IPS-NIHi7 (cell line): ENCODE data around the gene HUNK.

Experiments
- DNase-seq: peaks from one replicate; pipeline ENCODE4 v3.0.0; 2012; ENCODE audit warnings: mixed read lengths; ENCODE audit errors: extremely low spot score

The HUNK gene

GRCh38 chr21:31959881-31960280 is 87.1 kb downstream of the HUNK start:
- DNase-seq: no peak

- no peak for DNase-seq
These were observed 88.2 kb downstream of the HUNK start for GRCh38 chr21:31961027-31961426.

GRCh38 chr21:31961704-31962103 is 88.9 kb downstream of the HUNK start:
- DNase-seq: no peak

GRCh38 chr21:31964692-31965091 is 91.9 kb downstream of the HUNK start:
- no peak for DNase-seq

- no peak for DNase-seq
These were observed 94.5 kb downstream of the HUNK start for GRCh38 chr21:31967334-31967733.

- no peak for DNase-seq
These were observed 99.8 kb downstream of the HUNK start for GRCh38 chr21:31972622-31973021.

- DNase-seq: no peak
These were observed 100.7 kb downstream of the HUNK start for GRCh38 chr21:31973402-31973944.

- peak; percentile 28 for DNase-seq
These were observed 101.7 kb downstream of the HUNK start for GRCh38 chr21:31974454-31974985.

GRCh38 chr21:31975491-31975890 is 102.7 kb downstream of the HUNK start:
- DNase-seq: no peak

- no peak for DNase-seq
These were observed 105.0 kb downstream of the HUNK start for GRCh38 chr21:31977816-31978215.

- DNase-seq: no peak
These were observed 110.3 kb downstream of the HUNK start for GRCh38 chr21:31983120-31983519.

GRCh38 chr21:31983554-31983953 is 110.7 kb downstream of the HUNK start:
- DNase-seq: no peak

- no peak for DNase-seq
These were observed 112.6 kb downstream of the HUNK start for GRCh38 chr21:31985398-31985797.

- no peak for DNase-seq
These were observed 113.4 kb downstream of the HUNK start for GRCh38 chr21:31986035-31986856.

GRCh38 chr21:31987696-31988095 is 114.9 kb downstream of the HUNK start:
- no peak for DNase-seq

GRCh38 chr21:31988492-31989290 is 115.9 kb downstream of the HUNK start:
- no peak for DNase-seq

- peak; percentile 70 for DNase-seq
These were observed 118.8 kb downstream of the HUNK start for GRCh38 chr21:31991356-31992331.

- DNase-seq: no peak
These were observed 119.6 kb downstream of the HUNK start for GRCh38 chr21:31992391-31992790.

GRCh38 chr21:31993826-31994825 is 121.3 kb downstream of the HUNK start:
- no peak for DNase-seq

GRCh38 chr21:31997191-31997590 is 124.4 kb downstream of the HUNK start:
- DNase-seq: no peak
